Endothelial cell of umbilical vein (primary cell): ENCODE results near the gene CHRD. TPM values are rescaled to one million over a fixed set of nuclear protein-coding genes. Genes with fewer than 3 reads are reported as not detected.

ENCODE experiments used
- polyA plus RNA-seq, 4 experiments: library from polyadenylated mRNA; depleted of rRNA in 3 of 4; stranded (reverse) in 3 of 4; unstranded in 1 of 4; fragments of >200 nt; gene quantifications; 2 replicates each; pipeline versions ENCODE4 v1.2.1 to v1.2.3, GENCODE V29; 2011 to 2012; ENCODE audit warnings: missing spikeins in 1 of 4
- total RNA-seq: library from RNA; stranded (reverse); gene quantifications from 2 replicates; pipeline ENCODE4 v1.2.3, GENCODE V29; 2021

The CHRD gene
- total and polyA plus RNA-seq, 2 donors (not counting 3 experiments of a cell fraction or from before 2014, with no cell fraction given), result 0.40 to 0.54 TPM

Other genes starting within 250 kb of the CHRD start
- 38.8 and 44.7 TPM in 2 replicates for gene EIF2B5, start 244.7 kb upstream of the CHRD start, total RNA-seq
- gene EIF2B5, start 244.7 kb upstream of the CHRD start, polyA plus RNA-seq, result 35.5 and 42.7 TPM in 2 replicates
- 59.0 and 61.3 TPM in 2 replicates for gene DVL3, start 224.7 kb upstream of the CHRD start, total RNA-seq
- gene DVL3, start 224.7 kb upstream of the CHRD start, polyA plus RNA-seq, result 41.2 and 43.8 TPM in 2 replicates
- 400 and 431 TPM in 2 replicates for gene AP2M1, start 205.2 kb upstream of the CHRD start, total RNA-seq
- 602 and 603 TPM in 2 replicates for gene AP2M1, start 205.2 kb upstream of the CHRD start, polyA plus RNA-seq
- 65.6 and 68.8 TPM in 2 replicates for gene ABCF3, start 193.9 kb upstream of the CHRD start, total RNA-seq
- 73.4 and 93.9 TPM in 2 replicates for gene ABCF3, start 193.9 kb upstream of the CHRD start, polyA plus RNA-seq
- not detected in 2 replicates for gene VWA5B2, start 150.5 kb upstream of the CHRD start, total RNA-seq
- 0.03 TPM in 1 of 2 replicates, not detected in the other for gene VWA5B2, start 150.5 kb upstream of the CHRD start, polyA plus RNA-seq
- 37.7 and 42.9 TPM in 2 replicates for gene ALG3, start 131.1 kb upstream of the CHRD start, total RNA-seq
- gene ALG3, start 131.1 kb upstream of the CHRD start, polyA plus RNA-seq, result 99.9 and 102 TPM in 2 replicates
- gene EEF1AKMT4, start 130.4 kb upstream of the CHRD start, total RNA-seq, result 3.3 and 3.4 TPM in 2 replicates
- gene EEF1AKMT4, start 130.4 kb upstream of the CHRD start, polyA plus RNA-seq, result 8.0 and 9.8 TPM in 2 replicates
- not detected in 2 replicates for gene CAMK2N2, start 118.5 kb upstream of the CHRD start, total RNA-seq
- 0.11 TPM in 1 of 2 replicates, not detected in the other for gene CAMK2N2, start 118.5 kb upstream of the CHRD start, polyA plus RNA-seq
- not detected in 2 replicates for gene ECE2, start 104.0 kb upstream of the CHRD start, total RNA-seq
- gene ECE2, start 104.0 kb upstream of the CHRD start, polyA plus RNA-seq, result not detected in 2 replicates
- gene PSMD2, start 80.8 kb upstream of the CHRD start, total RNA-seq, result 400 and 435 TPM in 2 replicates
- 358 and 414 TPM in 2 replicates for gene PSMD2, start 80.8 kb upstream of the CHRD start, polyA plus RNA-seq
- 524 and 532 TPM in 2 replicates for gene EIF4G1, start 65.4 kb upstream of the CHRD start, total RNA-seq
- 355 and 401 TPM in 2 replicates for gene EIF4G1, start 65.4 kb upstream of the CHRD start, polyA plus RNA-seq
- gene FAM131A, start 42.5 kb upstream of the CHRD start, total RNA-seq, result 19.9 and 26.8 TPM in 2 replicates
- gene FAM131A, start 42.5 kb upstream of the CHRD start, polyA plus RNA-seq, result 29.9 and 34.1 TPM in 2 replicates
- gene CLCN2, start 18.4 kb upstream of the CHRD start, total RNA-seq, result 6.5 and 9.9 TPM in 2 replicates
- gene CLCN2, start 18.4 kb upstream of the CHRD start, polyA plus RNA-seq, result 3.5 and 4.9 TPM in 2 replicates
- gene POLR2H, start 18.3 kb upstream of the CHRD start, total RNA-seq, result 80.5 and 89.0 TPM in 2 replicates
- 169 and 276 TPM in 2 replicates for gene POLR2H, start 18.3 kb upstream of the CHRD start, polyA plus RNA-seq
- gene THPO, start 1.8 kb upstream of the CHRD start, total RNA-seq, result not detected in 2 replicates
- gene THPO, start 1.8 kb upstream of the CHRD start, polyA plus RNA-seq, result 0.08 and 0.10 TPM in 2 replicates
- not detected in 2 replicates for gene EPHB3, start 181.7 kb downstream of the CHRD start, total RNA-seq
- gene EPHB3, start 181.7 kb downstream of the CHRD start, polyA plus RNA-seq, result 0.01 TPM in 1 of 2 replicates, not detected in the other